Stimulated activated CD4-positive, alpha-beta T cell treated with anti-CD3 and anti-CD28 coated beads, Interleukin-12 subunit alpha, Interleukin-12 subunit beta, amount 100 ng/mL, for 24 hours (primary cell): ENCODE measurements around the gene HTR6.

Source experiments
- DNase-seq, 2 experiments: peaks; one replicate each; pipeline ENCODE4 v3.0.0-alpha.2; 2020; ENCODE audit warnings: low read depth in 2 of 2

The HTR6 gene

GRCh38 chr1:19720973-19721372 is 56.3 kb downstream of the HTR6 start:
- no peak for DNase-seq

DNA sequence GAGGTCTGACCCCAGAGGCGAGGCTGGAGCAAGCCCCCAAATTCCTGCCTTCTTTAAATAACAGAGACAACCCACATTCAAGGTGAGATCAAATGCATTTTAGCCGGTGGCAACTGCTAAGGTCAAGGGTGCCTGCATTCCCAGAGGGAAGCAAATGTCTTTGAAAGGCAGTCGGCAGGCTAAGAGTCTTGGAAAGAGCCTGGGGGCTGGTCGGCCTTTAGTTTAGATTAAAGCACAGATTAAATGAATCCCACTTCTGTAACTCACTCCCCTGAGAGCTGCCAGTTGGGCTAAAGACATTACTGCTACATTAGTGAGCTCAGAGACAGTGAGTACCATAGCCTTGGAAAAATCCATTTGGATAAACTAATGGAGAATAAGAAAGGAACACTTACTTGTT is 59.2 kb downstream of the HTR6 start:
- DNase-seq = no peak

GRCh38 chr1:19725606-19726005 is 60.9 kb downstream of the HTR6 start:
- DNase-seq = no peak

DNA sequence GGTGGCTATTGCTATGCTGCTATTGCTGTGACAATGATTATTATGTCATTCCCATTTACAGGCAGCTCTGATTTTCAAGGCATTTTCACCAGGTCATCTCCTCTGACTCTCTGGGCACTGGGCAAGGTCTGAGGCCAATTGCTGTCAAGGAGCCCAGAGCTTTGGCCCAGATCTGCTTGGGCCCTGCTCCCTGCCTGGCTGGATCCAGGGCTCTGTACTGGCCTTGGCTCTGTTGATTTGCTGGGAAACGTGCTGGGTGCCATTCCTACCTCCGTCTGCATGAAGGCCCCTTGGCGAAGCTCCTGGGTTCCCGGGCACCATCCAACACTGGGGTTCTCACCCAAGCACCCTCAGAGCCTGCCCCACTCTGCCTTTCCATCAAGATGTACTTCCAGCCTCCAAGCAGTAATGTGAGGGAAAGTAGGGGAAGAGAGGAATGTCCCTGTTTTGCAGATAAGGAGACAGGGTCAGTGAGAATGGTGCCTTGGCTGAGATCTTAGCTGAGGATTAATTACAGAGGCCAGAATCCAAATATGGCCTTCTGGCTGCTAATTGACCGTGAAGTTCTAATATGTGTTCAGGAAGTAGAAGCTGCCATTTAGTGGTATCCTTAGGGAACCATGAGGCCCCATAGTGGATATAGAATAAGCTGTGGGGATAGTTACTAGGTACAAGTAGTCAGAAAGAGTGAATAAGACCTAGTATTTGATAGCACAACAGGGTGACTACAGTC is 63.9 kb downstream of the HTR6 start:
- DNase-seq = no peak

- no peak for DNase-seq
Observed at GRCh38 chr1:19730232-19730631, 65.6 kb downstream of the HTR6 start.
